Rectal smooth muscle tissue (tissue), 1 donor: Measurements from ENCODE around the gene TEX28.
"Not testable (repeated sequence)": the region's sequence is repeated elsewhere in the genome, so short reads cannot be mapped to it uniquely, and the experiment has no call there.

Experiments used
- H3K27ac ChIP-seq: one replicate; pipeline ENCODE4 v1.7.0; 2013; ENCODE audit warnings: low read depth, low read length, inconsistent platforms
- H3K27me3 ChIP-seq: one replicate; pipeline ENCODE4 v1.7.0; 2013; ENCODE audit warnings: low read length; ENCODE audit not compliant: control insufficient read depth, insufficient read depth
- H3K36me3 ChIP-seq: one replicate; pipeline ENCODE4 v1.7.0; 2013; ENCODE audit warnings: low read length; ENCODE audit not compliant: control insufficient read depth, insufficient read depth
- H3K4me1 ChIP-seq: one replicate; pipeline ENCODE4 v1.7.0; 2013; ENCODE audit warnings: low read length; ENCODE audit not compliant: control insufficient read depth, insufficient read depth
- H3K4me3 ChIP-seq: one replicate; pipeline ENCODE4 v1.7.0; 2013; ENCODE audit warnings: low read length
- H3K9ac ChIP-seq: one replicate; pipeline ENCODE4 v1.7.0; 2013; ENCODE audit warnings: low read length

TEX28 gene

DNA sequence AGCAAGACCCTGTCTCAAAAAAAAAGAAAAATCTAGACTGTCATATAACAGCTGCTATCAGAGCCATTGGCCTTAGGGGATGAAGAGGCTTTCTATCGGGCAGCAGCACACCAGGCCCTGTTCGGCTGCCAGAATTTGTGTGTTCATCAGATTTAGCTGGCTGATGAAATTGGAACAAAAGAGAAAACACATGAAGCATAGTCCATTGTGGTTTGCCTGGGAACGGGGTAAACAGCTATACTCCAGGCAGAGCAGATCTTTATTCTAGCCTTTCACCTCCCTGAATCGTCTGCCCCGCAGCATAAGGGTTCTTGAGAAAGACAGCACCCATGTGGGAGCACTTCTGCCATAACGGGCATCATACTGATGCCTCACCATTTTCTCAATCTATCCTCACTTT, 12.3 kb upstream of the TEX28 start:
- H3K4me1 ChIP-seq: no peaks in the 10 kb centered on the region
- H3K27me3 ChIP-seq: peaks cover 5% of the 10 kb centered on the region
- H3K9ac ChIP-seq: no peak overlapping the region
- no peak overlapping the region for H3K4me3 ChIP-seq
- H3K27ac ChIP-seq: no peak overlapping the region
- no peaks in the 10 kb centered on the region for H3K36me3 ChIP-seq

DNA sequence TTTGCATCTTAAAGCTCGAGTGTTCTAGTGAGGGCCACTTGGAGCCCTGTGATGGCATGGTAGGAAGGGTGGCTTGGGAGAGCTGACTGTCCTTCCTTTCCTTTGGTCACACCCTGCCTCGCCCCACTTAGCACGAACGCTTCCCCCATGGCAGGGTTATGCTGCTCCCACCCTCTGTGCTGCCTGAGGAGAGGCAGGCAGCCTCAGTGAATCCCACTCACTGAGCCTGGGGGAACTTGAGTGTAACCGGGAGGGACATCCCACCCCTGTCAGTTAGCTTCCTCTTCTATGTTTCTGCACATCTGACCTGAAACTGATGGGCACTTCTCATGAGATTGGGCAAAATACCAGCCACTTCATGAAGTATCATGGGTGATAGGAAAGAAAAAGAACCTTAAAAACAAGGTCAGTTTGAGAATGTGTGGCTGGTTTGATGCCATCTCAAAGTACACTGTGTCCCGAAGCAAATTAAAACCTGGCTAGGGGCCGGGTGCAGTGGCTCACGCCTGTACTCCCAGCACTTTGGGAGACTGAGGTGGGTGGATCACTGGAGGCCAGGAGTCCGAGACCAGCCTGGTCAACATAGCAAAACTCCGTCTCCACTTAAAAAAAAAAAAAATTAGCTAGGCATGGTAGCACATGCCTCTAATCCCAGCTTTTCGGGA, 10.7 kb upstream of the TEX28 start:
- Histone ChIP-seq H3K36me3 (no peaks in the 10 kb centered on the region), H3K9ac (no peak overlapping the region), H3K4me3 (no peak overlapping the region), H3K27ac (no peak overlapping the region), H3K4me1 (no peaks in the 10 kb centered on the region), H3K27me3 (peaks cover 5% of the 10 kb centered on the region)

DNA sequence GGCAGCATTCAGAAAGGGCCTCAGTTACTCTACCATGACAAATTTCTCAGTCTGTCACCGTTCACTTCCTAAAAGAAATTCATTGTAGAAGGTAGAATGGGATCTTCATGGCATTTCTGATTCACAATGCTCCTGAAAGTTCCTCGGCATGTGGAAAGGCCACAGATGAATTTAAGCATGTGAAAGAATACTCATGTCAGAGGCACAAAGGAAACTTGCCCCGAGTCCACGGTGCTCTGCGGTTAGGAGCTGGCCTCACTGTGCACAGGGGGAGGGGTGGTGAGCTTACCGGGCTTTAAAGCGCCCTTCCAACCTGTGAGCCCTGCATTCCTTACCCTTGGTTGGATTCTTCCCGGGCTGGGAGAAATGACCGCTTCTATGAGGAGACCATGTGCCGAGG, 9.9 kb upstream of the TEX28 start:
- Histone ChIP-seq H3K27me3 (peaks cover 5% of the 10 kb centered on the region), H3K4me1 (no peaks in the 10 kb centered on the region), H3K4me3 (no peak overlapping the region), H3K9ac (no peak overlapping the region), H3K36me3 (no peaks in the 10 kb centered on the region), H3K27ac (no peak overlapping the region)

DNA sequence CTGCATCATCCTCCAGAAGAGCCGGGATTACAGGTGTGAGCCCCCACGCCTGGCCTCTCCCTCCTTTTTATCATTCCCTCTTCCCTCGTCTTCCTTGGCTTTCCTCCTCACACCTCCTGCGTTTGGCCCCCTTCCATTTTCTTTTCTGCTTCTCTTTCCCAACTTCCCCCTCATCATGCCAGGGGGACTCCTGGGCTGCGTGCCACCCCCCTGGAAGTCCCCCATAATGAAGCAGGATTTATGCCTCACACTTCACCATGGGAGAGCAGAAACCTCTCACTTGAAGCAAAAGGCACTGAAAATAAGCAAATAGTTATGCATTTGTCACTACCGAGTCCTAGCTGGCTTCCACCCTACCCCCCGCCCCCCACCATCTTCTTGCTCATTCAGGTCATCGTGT, 8.6 kb upstream of the TEX28 start:
- H3K4me1 ChIP-seq: no peaks in the 10 kb centered on the region
- no peaks in the 10 kb centered on the region for H3K36me3 ChIP-seq
- no peak overlapping the region for H3K9ac ChIP-seq
- no peak overlapping the region for H3K4me3 ChIP-seq
- H3K27ac ChIP-seq: no peak overlapping the region
- H3K27me3 ChIP-seq: peaks cover 5% of the 10 kb centered on the region

DNA sequence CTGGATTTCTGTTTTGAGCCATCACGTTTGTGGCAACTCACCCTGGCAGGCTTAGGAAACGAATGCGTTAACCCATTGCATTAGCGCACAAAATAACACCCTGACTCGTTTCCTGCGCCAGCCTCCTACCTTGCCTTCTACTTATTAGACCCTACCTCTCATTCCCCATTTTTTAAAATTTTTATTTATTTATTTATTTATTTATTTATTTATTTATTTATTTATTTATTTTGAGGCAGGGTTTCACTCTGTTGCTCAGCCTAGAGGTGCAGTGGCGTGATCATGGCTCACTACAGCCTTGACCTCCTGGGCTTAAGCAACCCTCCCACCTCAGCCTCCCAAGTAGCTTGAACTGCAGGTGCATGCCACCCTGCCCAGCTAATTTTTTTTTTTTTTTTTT, 8.1 kb upstream of the TEX28 start:
- H3K4me3 ChIP-seq, H3K4me1 ChIP-seq, H3K27me3 ChIP-seq, H3K36me3 ChIP-seq, H3K9ac ChIP-seq, H3K27ac ChIP-seq: not testable (repeated sequence)

DNA sequence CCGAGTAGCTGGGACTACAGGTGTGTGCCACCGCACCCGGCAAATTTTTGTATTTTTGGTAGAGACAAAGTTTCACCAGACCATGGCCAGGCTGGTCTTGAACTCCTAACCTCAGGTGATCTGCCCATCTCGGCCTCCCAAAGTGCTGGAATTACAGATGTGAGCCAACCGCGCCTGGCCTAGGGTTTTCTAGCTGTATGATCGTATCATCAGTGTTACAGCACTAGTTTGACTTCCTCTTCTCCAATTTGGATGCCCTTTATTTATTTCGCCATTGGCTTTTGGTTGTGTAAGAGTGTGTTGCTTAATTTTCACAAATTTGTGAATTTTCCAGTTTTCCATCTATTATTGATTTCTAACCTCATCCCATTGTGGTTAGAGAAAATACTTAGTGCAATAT, 5.9 kb upstream of the TEX28 start:
- Histone ChIP-seq H3K9ac (no peak overlapping the region), H3K36me3 (no peaks in the 10 kb centered on the region), H3K4me1 (no peaks in the 10 kb centered on the region), H3K4me3 (no peak overlapping the region), H3K27me3 (no peaks in the 10 kb centered on the region), H3K27ac (no peak overlapping the region)

DNA sequence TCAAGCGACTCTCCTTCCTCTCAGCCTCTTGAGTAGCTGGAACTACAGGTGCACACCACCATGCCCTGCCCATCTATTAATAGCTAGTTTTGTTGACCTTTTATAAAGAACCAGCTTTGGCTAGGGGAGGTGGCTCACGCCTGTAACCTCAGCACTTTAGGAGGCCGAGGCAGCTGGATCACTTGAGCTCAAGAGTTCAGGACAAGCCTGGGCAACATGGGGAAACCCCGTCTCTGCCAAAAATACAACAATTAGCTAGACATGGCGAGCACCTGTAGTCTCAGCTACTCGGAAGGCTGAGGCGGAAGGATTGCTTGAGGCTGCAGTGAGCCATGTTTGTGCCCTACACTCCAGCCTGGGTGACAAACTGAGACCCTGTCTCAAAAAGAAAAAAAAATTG, 3.4 kb upstream of the TEX28 start:
- H3K36me3 ChIP-seq: no peaks in the 10 kb centered on the region
- H3K9ac ChIP-seq: no peak overlapping the region
- H3K27me3 ChIP-seq: no peaks in the 10 kb centered on the region
- no peaks in the 10 kb centered on the region for H3K4me1 ChIP-seq
- no peak overlapping the region for H3K4me3 ChIP-seq
- H3K27ac ChIP-seq: no peak overlapping the region

DNA sequence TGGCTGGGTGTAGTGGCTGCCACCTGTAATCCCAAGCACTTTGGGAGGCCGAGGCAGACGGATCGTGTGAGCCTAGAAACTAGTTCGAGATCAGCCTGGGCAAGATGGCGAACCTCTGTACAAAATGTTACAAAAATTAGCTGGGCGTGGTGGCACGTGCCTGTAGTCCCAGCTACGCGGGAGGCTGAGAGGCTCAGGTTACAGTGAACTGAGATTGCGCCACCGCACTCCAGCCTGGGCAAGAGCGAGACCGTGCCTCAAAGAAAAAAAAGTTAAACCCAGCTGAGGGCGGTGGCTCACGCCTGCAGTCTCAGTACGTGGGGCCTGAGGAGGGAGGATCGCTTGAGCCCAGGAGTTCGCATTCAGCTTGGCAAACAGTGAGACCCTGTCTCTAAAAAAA, 1.8 kb upstream of the TEX28 start:
- H3K4me1 ChIP-seq: no peaks in the 10 kb centered on the region
- no peak overlapping the region for H3K27ac ChIP-seq
- H3K27me3 ChIP-seq: no peaks in the 10 kb centered on the region
- H3K9ac ChIP-seq: no peak overlapping the region
- no peak overlapping the region for H3K4me3 ChIP-seq
- no peaks in the 10 kb centered on the region for H3K36me3 ChIP-seq

DNA sequence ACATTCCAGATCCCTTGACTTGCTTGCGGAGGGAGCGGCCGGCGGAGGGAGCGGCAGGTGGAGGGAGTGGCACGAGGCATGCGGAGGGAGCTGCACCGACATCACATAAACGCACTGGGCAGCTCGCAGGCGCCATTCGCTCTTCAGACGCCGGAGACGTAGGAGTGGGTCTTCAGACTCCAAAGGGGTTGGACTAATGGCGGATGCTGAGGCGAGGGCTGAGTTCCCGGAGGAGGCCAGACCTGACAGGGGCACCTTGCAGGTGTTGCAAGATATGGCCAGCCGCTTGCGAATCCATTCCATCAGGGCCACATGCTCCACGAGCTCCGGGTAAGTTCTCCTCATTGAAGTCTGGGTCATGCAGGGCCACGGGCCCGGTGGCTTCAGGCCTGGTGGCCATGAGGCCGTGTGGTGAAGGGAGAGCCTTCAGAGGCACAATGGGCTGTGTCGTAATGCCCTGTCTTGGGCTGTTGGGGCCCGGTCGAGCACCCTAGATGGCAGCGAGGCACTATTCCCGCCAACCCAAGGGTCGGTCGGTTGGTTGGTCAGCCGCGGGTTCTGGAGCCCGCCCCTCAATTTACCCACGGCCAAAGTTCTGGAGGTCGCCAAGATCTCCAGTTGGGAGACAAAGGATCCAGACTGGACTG, 863 bp upstream of the TEX28 start, which contains the start of gene TKTL1:
TSS of gene TKTL1 (plus strand) at position 132 of the 647 bp plus-strand sequence. CDS start at position 197, 65 bp downstream.
- H3K36me3 ChIP-seq: no peaks in the 10 kb centered on the region
- no peaks in the 10 kb centered on the region for H3K27me3 ChIP-seq
- H3K9ac ChIP-seq: no peak within 1 kb of the TSS
- H3K4me3 ChIP-seq: no peak within 1 kb of the TSS
- no peaks in the 10 kb centered on the region for H3K4me1 ChIP-seq
- no peak within 1 kb of the TSS for H3K27ac ChIP-seq

DNA sequence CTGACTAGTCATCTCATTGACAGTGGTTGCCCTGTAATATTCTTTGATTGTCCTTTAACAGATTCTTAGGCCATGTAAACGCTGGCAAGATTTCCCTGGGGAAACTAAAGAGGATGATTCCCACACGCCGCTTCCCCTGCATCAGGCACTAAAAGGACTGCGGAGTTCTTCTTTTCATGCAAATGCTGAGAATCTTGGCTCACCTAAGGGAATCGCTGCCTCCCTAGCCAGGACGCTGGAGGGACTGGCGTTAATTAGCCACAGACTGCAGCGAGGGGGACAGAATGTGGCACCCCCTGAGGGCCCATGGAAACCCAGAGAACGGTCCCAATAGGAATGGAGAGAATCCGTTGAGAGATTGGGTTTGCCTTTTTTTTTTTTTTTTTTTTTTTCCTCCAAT, 8.5 kb downstream of the TEX28 start:
- H3K36me3 ChIP-seq, H3K4me3 ChIP-seq, H3K4me1 ChIP-seq, H3K27me3 ChIP-seq, H3K9ac ChIP-seq, H3K27ac ChIP-seq: not testable (repeated sequence)

DNA sequence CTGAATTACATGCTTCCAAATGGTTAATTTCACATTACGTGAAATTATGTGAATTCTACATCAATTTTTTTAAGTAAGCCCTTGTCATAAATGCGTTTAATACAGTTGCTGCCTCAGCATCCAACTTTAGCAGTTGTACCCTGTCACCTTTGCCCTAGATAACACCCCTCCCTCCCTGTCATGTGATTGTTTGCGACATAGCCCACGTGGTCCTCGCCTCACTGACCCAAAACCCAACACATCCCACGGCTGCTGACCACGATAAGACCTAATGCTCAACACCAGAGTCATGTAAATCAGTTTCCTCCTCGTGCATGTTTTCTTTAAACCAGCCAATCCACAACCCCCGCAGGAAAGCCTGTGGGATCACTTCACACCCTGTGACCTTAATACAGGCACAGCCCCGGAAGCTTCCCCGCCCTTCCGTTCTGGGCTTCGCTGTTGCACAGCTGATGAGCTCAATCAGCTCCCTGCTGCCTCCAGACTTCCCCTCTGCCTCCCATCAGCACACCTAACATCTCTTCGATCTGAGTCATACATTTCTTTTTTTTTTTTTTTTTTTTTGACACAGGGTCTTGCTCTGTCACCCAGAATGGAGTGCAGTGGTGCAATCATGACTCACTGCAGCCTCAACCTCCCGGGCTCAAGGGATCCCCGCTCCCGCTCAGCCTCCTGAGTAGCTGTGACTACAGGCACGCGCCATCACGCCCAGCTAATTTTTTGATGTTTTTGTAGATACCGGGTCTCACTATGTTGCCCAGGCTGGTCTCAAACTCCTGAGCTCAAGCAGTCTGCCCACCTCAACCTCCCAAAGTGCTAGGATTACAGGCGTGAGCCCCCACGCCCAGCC, 10.2 kb downstream of the TEX28 start:
- H3K27me3 ChIP-seq, H3K4me3 ChIP-seq, H3K27ac ChIP-seq, H3K36me3 ChIP-seq, H3K9ac ChIP-seq, H3K4me1 ChIP-seq: not testable (repeated sequence)

DNA sequence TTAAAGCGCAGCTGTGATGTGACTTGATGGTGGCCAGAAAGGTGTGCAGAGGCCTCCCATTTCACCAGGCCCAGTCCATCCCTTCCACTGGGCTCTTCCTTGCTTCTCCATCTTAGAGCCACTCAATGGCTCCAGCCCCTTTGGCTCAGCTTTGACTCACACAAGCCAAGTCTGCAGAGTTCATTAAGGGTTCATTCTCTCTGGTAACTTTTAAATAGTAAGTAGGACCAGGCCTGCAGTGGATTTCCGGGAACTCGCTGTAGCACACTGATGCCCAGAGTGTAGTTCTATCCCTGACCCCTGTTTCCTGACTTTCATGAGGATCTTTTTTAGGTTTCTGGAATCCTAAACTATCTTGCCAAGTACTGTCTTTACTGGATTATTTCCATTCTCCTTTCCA, 25.7 kb downstream of the TEX28 start:
- H3K27ac ChIP-seq, H3K9ac ChIP-seq, H3K4me3 ChIP-seq, H3K36me3 ChIP-seq, H3K27me3 ChIP-seq, H3K4me1 ChIP-seq: not testable (repeated sequence)
